ENCODE results near the gene SOX5. TPM values are rescaled to one million over a fixed set of nuclear protein-coding genes. Genes with fewer than 3 reads are reported as not detected.

SOX5 gene
- total RNA-seq, 4 donors from 2014 or later: 1.3 to 9.6 (median 3.3) TPM

DNA sequence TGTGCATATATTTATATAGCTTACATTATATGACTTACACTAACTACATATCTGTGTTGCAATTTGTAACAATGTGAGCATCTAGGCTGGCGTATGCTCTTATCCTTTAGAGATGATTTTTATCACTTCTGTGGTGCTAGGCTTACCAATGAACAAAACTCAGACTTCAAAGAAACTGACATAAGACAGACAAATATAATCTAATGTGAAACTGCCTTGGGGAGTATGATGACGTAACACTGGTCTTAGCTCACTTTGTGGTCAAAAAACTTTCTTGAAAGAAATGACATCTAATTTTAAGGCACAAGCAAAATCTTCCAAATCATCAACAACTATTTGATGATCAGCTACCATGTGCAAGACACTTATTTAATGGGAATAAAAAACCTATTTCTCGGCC lies 50.0 kb downstream of the SOX5 start:
- ATAC-seq (no peak), DNase-seq (no peak)
- in situ Hi-C loops (cut with MboI; ENCODE audit: low sequenced_read_pairs in 4 of 4) (no loop called here), intact Hi-C loops (cut with DNase I; ENCODE audit: low total_unique reads) (no loop called here)
- Histone ChIP-seq H3K4me1 (no peaks in the 10 kb centered on the region), H3K36me3 (no peaks in the 10 kb centered on the region), H3K9me3 (no peaks in the 10 kb centered on the region), H3K27me3 (no peaks in the 10 kb centered on the region), H3K27ac (no peak overlapping the region), H3K4me3 (no peak overlapping the region)
- TF ChIP-seq, protein P1, sequence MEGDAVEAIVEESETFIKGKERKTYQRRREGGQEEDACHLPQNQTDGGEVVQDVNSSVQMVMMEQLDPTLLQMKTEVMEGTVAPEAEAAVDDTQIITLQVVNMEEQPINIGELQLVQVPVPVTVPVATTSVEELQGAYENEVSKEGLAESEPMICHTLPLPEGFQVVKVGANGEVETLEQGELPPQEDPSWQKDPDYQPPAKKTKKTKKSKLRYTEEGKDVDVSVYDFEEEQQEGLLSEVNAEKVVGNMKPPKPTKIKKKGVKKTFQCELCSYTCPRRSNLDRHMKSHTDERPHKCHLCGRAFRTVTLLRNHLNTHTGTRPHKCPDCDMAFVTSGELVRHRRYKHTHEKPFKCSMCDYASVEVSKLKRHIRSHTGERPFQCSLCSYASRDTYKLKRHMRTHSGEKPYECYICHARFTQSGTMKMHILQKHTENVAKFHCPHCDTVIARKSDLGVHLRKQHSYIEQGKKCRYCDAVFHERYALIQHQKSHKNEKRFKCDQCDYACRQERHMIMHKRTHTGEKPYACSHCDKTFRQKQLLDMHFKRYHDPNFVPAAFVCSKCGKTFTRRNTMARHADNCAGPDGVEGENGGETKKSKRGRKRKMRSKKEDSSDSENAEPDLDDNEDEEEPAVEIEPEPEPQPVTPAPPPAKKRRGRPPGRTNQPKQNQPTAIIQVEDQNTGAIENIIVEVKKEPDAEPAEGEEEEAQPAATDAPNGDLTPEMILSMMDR (IDR thresholded peaks at IDR 0.05 in 4 of 5, conservative IDR thresholded peaks at IDR 0.05 in 1 of 5): no peak
- TF ChIP-seq POLR2A (IDR thresholded peaks at IDR 0.05): no peak

DNA sequence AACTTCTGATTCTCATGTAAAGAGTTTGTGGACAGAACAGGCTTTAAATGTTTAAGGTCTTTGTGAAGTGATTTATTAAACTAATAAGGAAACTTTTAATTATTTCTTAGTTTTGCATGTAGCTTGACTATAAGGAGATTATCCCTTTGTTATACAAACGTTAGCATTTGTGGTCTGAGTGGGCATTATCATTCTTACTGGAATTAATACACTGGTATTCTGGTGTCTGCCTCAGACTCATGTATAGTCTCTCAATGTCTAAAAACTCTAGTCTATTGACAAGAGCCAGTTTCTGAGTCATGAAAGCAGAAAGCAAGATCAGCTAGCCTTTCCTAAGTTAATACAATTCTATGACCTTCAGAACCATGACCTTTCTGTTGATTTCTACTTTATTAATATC lies 51.3 kb downstream of the SOX5 start:
- Histone ChIP-seq H3K36me3 (no peaks in the 10 kb centered on the region), H3K9me3 (no peaks in the 10 kb centered on the region), H3K4me3 (no peak overlapping the region), H3K27ac (no peak overlapping the region), H3K4me1 (no peaks in the 10 kb centered on the region), H3K27me3 (no peaks in the 10 kb centered on the region)
- DNase-seq (no peak), ATAC-seq (no peak)
- TF ChIP-seq, protein P1 (IDR thresholded peaks at IDR 0.05 in 4 of 5, conservative IDR thresholded peaks at IDR 0.05 in 1 of 5): no peak
- TF ChIP-seq POLR2A (IDR thresholded peaks at IDR 0.05): no peak
- in situ Hi-C loops (cut with MboI; ENCODE audit: low sequenced_read_pairs in 4 of 4): no loop called here
- intact Hi-C loops (cut with DNase I; ENCODE audit: low total_unique reads): no loop called here

DNA sequence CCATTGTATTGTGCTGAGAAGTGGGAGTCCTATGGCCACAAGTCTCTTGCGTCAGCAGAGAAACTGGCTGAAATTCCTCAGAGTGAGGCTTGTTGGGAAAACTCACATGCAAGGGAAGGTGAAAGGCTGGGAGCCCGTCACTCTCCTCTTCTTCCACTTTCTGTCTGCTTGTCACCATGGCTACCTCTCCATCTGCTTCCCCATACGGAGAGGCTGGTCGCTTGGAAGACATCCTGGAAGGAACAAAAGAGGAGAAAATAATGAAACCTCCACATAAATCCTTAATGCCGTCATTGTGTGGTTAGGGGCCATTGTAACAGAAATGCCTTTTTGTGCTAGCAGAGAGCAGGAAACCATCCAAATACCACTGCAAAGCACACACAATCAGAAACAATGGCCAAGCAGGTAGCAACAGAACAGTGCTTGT lies 53.7 kb downstream of the SOX5 start:
- TF ChIP-seq POLR2A (IDR thresholded peaks at IDR 0.05): no peak
- TF ChIP-seq, protein P1 (IDR thresholded peaks at IDR 0.05 in 4 of 5, conservative IDR thresholded peaks at IDR 0.05 in 1 of 5): no peak
- DNase-seq (no peak), ATAC-seq (no peak)
- in situ Hi-C loops (cut with MboI; ENCODE audit: low sequenced_read_pairs in 4 of 4): no loop called here
- H3K27ac ChIP-seq: no peak overlapping the region
- no peak overlapping the region for H3K4me3 ChIP-seq
- H3K4me1 ChIP-seq: no peaks in the 10 kb centered on the region
- H3K36me3 ChIP-seq: no peaks in the 10 kb centered on the region
- intact Hi-C loops (cut with DNase I; ENCODE audit: low total_unique reads): no loop called here
- no peaks in the 10 kb centered on the region for H3K27me3 ChIP-seq
- H3K9me3 ChIP-seq: no peaks in the 10 kb centered on the region

DNA sequence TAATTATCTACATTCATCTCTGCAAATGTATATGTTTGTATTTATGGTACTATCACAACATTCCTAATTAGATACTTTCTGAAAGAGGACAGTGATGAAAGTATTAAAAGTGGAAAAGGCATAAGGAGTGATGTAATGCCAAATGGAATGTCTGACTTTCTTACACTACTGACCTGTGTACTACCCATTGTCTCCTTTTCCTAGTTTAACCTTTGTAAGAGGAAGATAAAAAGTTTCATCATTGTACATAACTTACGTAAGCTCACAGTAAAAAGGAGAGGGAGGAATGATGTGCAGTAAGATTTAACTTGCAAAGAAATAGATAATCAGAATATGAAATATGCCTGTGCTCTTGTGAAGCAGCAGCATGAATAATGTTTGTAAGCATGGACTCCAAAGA lies 55.9 kb downstream of the SOX5 start:
- no peak for TF ChIP-seq POLR2A (IDR thresholded peaks at IDR 0.05)
- TF ChIP-seq, protein P1 (IDR thresholded peaks at IDR 0.05 in 4 of 5, conservative IDR thresholded peaks at IDR 0.05 in 1 of 5): no peak
- in situ Hi-C loops (cut with MboI; ENCODE audit: low sequenced_read_pairs in 4 of 4): no loop called here
- Histone ChIP-seq H3K4me3 (no peak overlapping the region), H3K36me3 (no peaks in the 10 kb centered on the region), H3K4me1 (no peaks in the 10 kb centered on the region), H3K27ac (no peak overlapping the region), H3K27me3 (no peaks in the 10 kb centered on the region), H3K9me3 (no peaks in the 10 kb centered on the region)
- ATAC-seq: no peak
- intact Hi-C loops (cut with DNase I; ENCODE audit: low total_unique reads): no loop called here
- no peak for DNase-seq

DNA sequence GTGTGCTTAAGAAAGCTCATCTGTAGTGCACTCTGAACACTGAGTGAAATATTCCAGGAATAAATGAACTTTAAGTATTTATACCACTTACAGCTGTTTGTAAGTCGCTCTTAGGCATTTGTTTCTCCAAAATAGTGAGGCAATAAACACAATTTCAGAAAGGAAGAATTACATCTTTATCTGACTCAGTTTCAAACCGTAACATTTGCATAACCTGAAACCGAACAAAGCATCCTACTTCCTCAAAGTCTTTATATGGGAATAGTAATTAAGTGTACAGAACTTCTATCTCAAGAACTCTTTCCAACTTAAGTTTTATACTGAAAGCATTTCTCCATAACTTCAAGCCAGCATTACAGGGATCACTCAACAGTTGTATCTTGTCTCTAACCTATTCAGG lies 58.4 kb downstream of the SOX5 start:
- Histone ChIP-seq H3K9me3 (no peaks in the 10 kb centered on the region), H3K27ac (no peak overlapping the region), H3K4me3 (no peak overlapping the region), H3K27me3 (no peaks in the 10 kb centered on the region), H3K36me3 (no peaks in the 10 kb centered on the region), H3K4me1 (no peaks in the 10 kb centered on the region)
- no peak for DNase-seq
- intact Hi-C loops (cut with DNase I; ENCODE audit: low total_unique reads) (no loop called here), in situ Hi-C loops (cut with MboI; ENCODE audit: low sequenced_read_pairs in 4 of 4) (no loop called here)
- no peak for TF ChIP-seq POLR2A (IDR thresholded peaks at IDR 0.05)
- TF ChIP-seq, protein P1 (IDR thresholded peaks at IDR 0.05 in 4 of 5, conservative IDR thresholded peaks at IDR 0.05 in 1 of 5): no peak
- ATAC-seq: no peak

Data from gastrocnemius medialis (tissue), 4 donors.